Skin epidermis (tissue), 12 donors: ENCODE data around the gene ACTG2.
"Not testable (repeated sequence)": the region's sequence is repeated elsewhere in the genome, so short reads cannot be mapped to it uniquely, and the experiment has no call there.

Experiments used
- H3K27ac ChIP-seq, 21 experiments: fragments of 200-600 bp; sonication (generic) in 11 of 21; one replicate each; pipeline ENCODE4 v1.5.0; 2020; ENCODE audit warnings: mild to moderate bottlenecking in 3 of 21, inconsistent platforms in 2 of 21, moderate library complexity in 2 of 21
- H3K4me3 ChIP-seq, 7 experiments: fragments of 200-600 bp; sonication (generic) in 2 of 7; one replicate each; pipeline ENCODE4 v1.5.0; 2020; ENCODE audit warnings: inconsistent platforms in 2 of 7, mild to moderate bottlenecking in 2 of 7, moderate library complexity in 1 of 7

The ACTG2 gene

DNA sequence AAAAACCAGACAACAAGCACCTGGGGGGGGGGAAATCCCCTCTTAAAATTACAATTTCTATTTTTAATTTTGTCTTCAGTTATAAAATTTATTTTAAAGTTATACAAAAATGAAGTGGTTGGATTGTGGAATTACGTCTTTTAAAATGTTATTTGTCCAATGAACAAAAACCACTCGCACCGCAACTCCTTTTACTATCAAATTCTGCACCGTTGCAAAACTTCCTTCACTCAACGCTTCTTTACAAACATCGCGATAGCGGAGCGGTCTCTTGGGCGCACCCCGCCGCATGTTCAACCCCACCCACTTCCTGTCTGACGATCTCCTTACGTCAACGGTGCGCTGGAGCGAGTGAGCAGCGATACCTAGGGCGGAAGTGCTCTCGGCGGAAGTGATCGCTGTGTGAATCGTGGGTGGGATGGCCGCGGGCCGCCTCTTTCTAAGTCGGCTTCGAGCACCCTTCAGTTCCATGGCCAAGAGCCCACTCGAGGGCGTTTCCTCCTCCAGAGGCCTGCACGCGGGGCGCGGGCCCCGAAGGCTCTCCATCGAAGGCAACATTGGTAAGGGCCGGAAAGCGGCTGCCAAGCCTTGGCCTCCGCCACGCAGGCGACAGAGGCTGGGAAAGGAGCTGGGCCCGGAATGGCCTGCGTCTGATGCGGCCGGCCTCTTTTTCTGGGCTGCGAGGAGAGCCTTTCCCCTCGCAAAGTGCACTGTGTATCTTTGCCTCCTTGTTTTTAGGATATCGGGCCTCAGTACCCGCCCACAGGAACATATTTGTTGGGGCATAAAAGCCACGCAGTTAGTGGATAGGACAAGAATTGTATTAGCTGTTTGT is 33.9 kb downstream of the ACTG2 start, which contains the start of gene DGUOK:
Gene DGUOK (plus strand): TSS at position 388 of the 835 bp plus-strand sequence. CDS start 31 bp downstream, at position 419.
- peak within 1 kb of the TSS; percentile 56 to 79 (median 65) for H3K4me3 ChIP-seq

GRCh38 chr2:73927344-73927743 is 34.5 kb downstream of the ACTG2 start:
- Histone ChIP-seq H3K27ac (peak overlapping the region; percentile 84 to 99 (median 96)), H3K4me3 (peak overlapping the region; percentile 56 to 79 (median 65))

More for the DNA sequence above, 33.9 kb downstream of the ACTG2 start, which contains the start of gene DGUOK:
- peak within 1 kb of the TSS; percentile 84 to 99 (median 96) for H3K27ac ChIP-seq

GRCh38 chr2:73928963-73929347 is 36.1 kb downstream of the ACTG2 start:
- no peak overlapping the region for H3K27ac ChIP-seq

GRCh38 chr2:73930386-73930785 is 37.6 kb downstream of the ACTG2 start:
- Histone ChIP-seq H3K4me3 (no peak overlapping the region), H3K27ac (peak overlapping the region in 2 of 21 experiments; percentile 43 to 55)

More at GRCh38 chr2:73928963-73929347, 36.1 kb downstream of the ACTG2 start:
- no peak overlapping the region for H3K4me3 ChIP-seq

GRCh38 chr2:73931531-73932500 is 39.0 kb downstream of the ACTG2 start:
- Histone ChIP-seq H3K27ac (peak overlapping the region in 2 of 21 experiments; percentile 5 to 17), H3K4me3 (no peak overlapping the region)

DNA sequence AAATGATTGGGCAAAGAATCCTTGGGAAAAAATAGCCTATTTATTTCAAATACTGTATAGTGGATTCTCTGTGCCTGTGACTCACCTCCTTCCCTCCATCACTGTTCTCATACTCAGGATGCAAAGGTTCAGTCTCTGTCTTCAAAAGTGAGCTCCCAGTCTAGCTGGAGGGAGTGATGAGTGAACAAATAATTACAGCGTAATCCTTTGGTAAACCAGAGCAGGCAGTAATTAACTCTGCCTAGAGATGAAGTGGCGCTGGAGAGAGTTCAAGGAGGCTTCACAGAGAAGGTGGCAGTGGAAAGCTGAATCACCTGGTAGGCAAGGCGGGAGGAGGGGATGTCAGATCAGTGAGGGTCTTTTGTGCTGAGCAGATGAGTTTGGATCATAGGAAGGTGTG is 40.4 kb downstream of the ACTG2 start:
- H3K4me3 ChIP-seq = no peak overlapping the region
- H3K27ac ChIP-seq = no peak overlapping the region

DNA sequence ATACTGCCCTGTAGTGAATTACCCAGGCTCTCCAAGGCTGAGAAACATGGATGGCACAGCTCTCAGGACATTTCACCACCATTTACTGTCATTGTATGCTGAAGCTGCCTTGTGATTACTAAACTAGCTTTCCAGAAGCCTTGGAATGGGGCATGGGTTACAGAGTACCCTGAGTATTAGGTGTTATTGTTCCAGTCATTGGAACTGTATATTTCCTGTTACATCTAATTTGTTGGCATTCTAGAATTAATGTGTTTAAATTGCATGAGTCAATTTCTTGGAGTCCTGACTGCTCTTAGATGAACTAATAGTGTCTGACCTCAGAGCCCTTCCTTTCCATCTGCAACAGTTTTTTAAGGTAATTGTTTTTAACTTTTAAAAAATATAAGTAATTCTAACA is 42.8 kb downstream of the ACTG2 start:
- H3K4me3 ChIP-seq = no peak overlapping the region
- no peak overlapping the region for H3K27ac ChIP-seq

GRCh38 chr2:73937103-73937885 is 44.5 kb downstream of the ACTG2 start:
- Histone ChIP-seq H3K4me3 (no peak overlapping the region), H3K27ac (peak overlapping the region in 1 of 21 experiments; percentile 17)

- peak overlapping the region in 3 of 21 experiments; percentile 17 to 78 (median 27) for H3K27ac ChIP-seq
- no peak overlapping the region for H3K4me3 ChIP-seq
Measured at GRCh38 chr2:73937899-73938298, 45.1 kb downstream of the ACTG2 start.

- peak overlapping the region in 11 of 21 experiments; percentile 14 to 78 (median 45) for H3K27ac ChIP-seq
- no peak overlapping the region for H3K4me3 ChIP-seq
Measured at GRCh38 chr2:73938718-73939352, 46.0 kb downstream of the ACTG2 start.

- peak overlapping the region in 12 of 21 experiments; percentile 17 to 78 (median 64) for H3K27ac ChIP-seq
Measured at GRCh38 chr2:73939419-73939818, 46.6 kb downstream of the ACTG2 start.

GRCh38 chr2:73940066-73940465 is 47.3 kb downstream of the ACTG2 start:
- not testable (repeated sequence) for H3K4me3 ChIP-seq
- H3K27ac ChIP-seq = peak overlapping the region in 16 of 21 experiments; percentile 17 to 78 (median 60)

More at GRCh38 chr2:73939419-73939818, 46.6 kb downstream of the ACTG2 start:
- H3K4me3 ChIP-seq = no peak overlapping the region

- Histone ChIP-seq H3K27ac (no peak overlapping the region), H3K4me3 (no peak overlapping the region)
Measured at GRCh38 chr2:73942664-73943063, 49.9 kb downstream of the ACTG2 start.

- H3K27ac ChIP-seq = no peak overlapping the region
- H3K4me3 ChIP-seq = no peak overlapping the region
Measured at GRCh38 chr2:73944714-73945113, 51.9 kb downstream of the ACTG2 start.

DNA sequence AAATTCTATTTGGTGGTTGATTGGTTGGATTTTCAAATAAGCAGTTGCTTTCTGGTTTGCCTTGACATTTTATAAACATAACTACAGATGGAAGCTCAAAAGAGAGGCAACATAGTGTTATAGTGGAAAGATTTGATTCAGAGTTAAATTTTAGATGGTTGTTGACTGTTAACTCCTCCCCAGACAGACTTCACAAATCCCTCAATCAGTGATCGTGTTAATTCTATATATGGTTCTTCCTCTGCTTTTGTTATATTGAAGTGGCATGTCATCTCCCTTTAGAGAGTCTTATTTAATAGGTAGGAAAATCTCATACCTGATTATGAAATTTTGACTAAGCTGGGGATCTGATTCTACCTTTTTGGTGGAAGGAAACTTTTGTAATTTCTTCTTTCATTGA is 53.4 kb downstream of the ACTG2 start:
- Histone ChIP-seq H3K4me3 (no peak overlapping the region), H3K27ac (no peak overlapping the region)

DNA sequence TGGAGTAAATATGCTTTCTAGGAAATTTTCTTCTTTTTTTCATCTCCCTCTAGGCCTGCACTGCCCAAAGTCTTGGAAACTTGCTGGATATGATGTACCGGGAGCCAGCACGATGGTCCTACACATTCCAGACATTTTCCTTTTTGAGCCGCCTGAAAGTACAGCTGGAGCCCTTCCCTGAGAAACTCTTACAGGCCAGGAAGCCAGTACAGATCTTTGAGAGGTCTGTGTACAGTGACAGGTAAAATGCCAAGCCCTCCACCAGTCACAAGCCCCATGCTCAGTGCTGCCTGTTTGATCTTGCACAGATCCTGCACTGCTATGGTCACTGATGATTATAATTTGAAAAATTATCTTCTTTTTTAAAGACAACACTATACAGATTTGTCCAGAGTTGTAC is 53.9 kb downstream of the ACTG2 start:
- no peak overlapping the region for H3K27ac ChIP-seq
- H3K4me3 ChIP-seq = no peak overlapping the region

DNA sequence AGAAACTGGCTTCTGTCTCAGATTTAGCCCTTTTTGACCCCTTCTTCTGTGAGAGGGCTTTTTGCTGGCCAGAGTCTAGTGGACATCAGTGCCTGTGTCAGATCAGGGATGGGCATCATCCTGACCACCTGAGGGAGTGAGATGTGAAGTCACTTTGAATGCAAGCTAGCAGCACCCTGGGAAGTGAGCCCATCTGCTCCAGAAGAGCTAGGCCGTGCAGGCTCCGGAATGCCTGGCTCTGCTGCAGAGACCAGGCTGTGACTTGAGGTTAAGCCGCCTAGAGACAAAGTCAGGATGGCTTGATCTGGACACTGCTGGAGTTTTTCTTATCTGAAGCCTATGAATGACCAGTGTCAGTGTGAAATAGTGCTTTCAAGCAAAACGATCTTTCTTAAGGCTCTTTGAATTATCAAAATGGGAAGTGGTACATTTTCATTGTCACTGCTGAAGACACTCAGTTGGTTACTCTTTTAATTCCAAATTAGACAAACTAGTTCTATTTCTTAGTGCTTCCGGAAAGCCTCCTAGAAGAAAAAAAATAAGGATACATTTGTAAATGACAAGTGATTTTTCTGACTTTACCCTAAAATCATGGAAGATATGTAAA is 54.7 kb downstream of the ACTG2 start:
- Histone ChIP-seq H3K27ac (peak overlapping the region in 2 of 21 experiments; percentile 16 to 62), H3K4me3 (no peak overlapping the region)

- H3K27ac ChIP-seq = peak overlapping the region in 3 of 21 experiments; percentile 6 to 67 (median 49)
Measured at GRCh38 chr2:73949802-73950201, 57.0 kb downstream of the ACTG2 start.

More at GRCh38 chr2:73949802-73950201, 57.0 kb downstream of the ACTG2 start:
- no peak overlapping the region for H3K4me3 ChIP-seq
